NCI-H446 (cell line): ENCODE measurements around the gene PPP6R3.

Experiments used
- DNase-seq, 2 experiments: peaks; one replicate each; lab custom pipeline; 2025; lab: John Stamatoyannopoulos, UW

Gene PPP6R3

GRCh38 chr11:68651985-68652682 is 191.6 kb downstream of the PPP6R3 start:
- no peak for DNase-seq

DNA sequence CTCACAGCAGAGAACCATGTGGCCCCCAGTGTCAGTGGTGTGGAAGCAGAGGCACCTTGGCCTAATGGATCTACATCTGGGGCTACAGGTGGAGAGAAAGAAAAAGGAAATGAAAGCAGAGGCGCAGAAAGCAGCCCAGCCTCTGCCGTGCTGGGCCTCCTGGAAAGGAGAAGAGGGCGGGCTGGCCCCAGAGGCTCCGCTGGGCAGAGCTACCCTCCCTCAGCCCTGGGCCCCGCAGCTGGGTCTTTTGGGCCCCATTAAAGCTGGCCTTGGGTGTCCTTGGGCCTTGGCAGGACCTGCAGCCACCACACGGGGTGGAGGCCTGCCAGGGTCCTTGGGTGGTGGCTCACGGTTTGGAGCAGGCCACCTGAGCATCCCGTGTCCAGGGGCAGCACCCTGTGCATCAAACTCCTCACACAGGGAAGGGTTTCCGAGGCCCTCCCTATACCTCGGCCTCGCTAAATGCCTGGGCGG is 192.2 kb downstream of the PPP6R3 start:
- DNase-seq: no peak

- no peak for DNase-seq
Observed at GRCh38 chr11:68653486-68654430, 193.2 kb downstream of the PPP6R3 start.

- DNase-seq: no peak
Observed at GRCh38 chr11:68654978-68655377, 194.4 kb downstream of the PPP6R3 start.

DNA sequence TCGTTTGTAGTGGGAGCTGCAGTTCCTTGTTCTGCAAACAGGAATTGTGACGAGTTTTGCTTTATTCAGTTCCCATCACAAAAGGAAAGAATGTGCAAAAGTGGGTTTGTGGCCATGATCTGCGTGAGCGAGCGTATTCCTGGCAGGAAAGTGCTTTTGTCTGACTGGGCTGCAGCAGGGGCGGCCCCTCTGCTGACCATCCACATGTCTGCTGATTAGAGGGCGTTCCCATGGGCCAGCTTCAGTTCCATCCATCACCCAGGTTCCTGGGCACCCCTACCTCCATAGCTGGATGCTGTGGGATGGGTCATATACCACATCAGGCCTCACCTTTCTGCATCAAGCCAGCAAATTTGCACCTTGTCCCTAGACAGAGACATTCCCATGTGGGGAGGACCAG is 194.9 kb downstream of the PPP6R3 start:
- DNase-seq: no peak

DNA sequence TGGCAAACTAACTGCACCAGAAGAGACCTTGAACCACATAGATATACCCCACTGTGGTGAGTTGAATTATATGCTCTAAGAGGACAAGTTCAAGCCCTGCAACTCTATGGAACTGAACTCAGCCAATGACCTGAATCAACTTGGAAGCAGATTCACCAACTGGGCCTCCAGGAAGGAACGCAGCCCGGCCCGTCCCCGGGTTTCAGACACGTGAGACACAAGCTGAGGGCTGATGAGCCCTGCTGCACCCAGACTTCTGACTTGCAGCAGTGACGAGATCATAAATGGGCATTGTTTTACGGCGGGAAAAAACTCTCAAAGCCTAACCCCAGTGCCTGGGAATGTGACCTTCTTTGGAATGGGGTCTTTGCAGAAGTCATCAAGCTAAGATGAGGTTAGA is 195.3 kb downstream of the PPP6R3 start:
- DNase-seq: no peak

DNA sequence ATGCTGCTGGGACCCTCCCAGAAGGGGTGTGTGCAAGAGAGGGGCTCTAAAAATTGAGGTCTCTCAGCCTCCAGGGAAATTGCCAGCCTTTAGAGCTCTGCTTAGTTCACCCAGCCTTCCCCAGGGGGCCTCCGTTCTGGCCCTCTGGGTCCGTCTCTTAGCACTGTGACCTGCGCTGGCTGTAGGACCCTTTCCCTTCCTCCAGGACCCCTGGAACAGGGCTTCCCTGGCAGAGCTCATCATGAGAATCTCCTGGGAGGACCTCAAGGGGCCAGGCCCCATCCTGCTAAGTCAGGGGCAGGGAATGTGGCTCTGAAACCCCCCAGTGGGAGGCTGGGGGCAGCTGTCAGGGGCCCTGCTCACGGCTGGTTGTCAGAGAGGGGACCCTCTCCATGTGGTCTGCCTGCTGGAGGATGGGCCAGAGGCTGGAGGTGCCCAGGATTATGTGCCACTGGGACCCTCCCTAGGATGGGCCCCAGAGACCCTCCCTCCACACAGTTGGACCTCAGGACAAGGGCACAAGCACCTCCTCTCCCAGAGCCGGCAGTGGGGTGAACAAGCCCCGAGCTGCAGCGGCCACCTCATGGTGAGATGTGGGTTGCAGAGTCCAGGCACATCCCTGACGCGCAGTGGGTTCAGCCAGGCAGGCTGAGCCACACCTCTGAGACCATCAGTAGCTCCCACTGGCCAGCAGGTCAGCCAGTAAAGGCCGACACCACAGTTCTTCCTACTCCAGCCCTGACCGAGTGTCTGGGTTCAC is 196.6 kb downstream of the PPP6R3 start:
- no peak for DNase-seq

GRCh38 chr11:68658097-68658496 is 197.5 kb downstream of the PPP6R3 start:
- no peak for DNase-seq

- DNase-seq: no peak
Observed at GRCh38 chr11:68658661-68659060, 198.1 kb downstream of the PPP6R3 start.

DNA sequence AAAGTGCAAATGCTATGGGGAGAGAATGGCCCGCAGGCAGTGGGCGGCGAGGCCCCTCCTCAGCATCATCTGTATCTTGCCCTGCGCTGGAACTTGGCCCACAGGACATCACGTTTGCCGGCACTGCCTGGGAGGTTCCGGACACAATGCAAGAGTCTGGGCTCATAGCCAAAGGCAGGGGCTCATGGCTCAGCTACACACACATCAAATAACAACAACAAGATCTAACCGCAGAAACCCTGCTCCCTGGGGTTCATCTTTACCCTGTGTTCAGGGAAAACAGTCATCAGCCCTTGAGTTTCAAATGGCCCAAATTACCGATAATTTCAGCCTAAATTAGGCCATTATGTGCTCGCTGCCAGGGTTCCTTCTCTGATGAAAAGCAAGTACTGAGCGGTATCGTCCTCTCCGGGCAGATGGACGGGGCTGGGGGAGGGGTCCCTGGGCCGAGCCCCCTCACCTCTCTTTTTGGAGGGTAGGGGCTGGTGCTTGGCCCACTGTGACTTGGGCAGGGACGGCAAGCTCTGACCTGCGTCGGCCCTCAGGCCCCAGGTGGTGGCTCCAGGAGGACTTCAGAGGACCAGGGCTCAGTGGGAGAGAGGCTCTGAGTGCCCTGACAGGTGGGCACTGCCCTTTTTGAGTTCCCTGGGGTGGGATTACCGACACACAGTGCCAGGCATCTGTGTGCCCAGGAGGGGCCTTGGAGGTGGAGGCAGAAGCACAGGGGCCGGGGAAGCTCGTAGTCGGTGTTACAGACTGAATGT is 198.8 kb downstream of the PPP6R3 start:
- peak in 1 of 2 experiments; percentile 76 for DNase-seq

- DNase-seq: no peak
Observed at GRCh38 chr11:68660066-68660810, 199.7 kb downstream of the PPP6R3 start.

DNA sequence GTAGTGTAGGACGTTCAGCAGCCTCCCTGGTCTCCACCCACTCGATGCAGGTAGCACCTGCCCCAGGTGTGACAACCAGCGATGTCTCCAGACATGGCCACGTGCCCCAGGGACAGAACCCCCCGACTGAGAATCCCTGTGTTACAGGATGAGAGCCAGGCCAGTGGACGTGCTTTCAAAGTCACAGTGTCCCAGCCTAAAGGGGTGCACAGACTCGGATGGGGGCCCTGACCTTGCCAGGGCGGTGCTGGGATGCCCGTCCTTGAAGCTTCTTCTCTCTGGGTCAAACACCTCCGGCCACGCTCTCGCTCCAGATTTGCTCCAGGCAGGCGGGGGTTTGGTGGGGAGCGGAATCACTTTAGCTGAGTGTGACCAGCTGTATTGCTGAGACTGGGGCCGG is 200.5 kb downstream of the PPP6R3 start:
- no peak for DNase-seq

DNA sequence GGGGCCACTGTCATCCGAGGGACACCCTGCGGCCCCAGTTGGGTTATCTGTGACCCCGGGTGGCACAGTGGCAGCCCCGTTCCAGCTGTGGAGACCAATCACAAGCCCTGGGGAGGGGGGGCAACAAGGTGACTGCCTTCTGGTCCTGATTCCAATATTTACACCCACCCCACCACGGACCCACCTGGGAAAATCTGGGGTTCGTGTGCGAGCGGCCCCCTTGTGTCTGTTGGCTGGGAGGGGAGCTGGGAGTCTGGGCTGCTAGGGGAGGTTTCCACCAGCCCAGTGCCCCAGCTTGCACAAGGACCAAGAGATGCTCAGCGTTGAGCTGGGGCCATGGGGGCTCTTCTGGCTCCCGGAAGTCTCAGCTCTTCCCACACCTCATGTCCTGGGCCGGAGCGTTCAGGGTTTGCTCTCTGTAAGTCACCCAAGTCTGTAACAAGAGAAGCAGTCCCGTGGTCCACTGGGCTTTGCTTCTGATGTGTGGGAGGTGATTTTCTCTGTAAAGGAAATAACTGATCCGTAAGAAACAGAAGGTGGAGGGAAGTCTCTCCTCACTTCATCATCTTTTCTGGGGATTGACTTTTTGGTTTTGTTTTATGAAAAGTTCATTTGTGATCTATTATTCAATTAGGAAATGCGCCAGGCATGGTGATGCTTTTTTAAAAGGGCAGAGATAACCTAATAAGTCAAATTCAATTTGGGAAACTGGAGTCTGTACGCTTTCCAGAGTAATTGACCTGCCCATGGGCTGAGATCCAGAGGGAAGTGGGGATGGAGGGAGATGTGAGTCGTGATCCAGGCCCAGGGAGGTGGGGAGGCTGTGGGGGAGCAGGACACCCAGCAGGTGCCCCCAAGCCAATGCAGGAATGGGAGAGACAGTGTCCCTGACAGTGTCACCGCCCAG is 201.4 kb downstream of the PPP6R3 start:
- no peak for DNase-seq

GRCh38 chr11:68663482-68664010 is 203.0 kb downstream of the PPP6R3 start:
- no peak for DNase-seq

DNA sequence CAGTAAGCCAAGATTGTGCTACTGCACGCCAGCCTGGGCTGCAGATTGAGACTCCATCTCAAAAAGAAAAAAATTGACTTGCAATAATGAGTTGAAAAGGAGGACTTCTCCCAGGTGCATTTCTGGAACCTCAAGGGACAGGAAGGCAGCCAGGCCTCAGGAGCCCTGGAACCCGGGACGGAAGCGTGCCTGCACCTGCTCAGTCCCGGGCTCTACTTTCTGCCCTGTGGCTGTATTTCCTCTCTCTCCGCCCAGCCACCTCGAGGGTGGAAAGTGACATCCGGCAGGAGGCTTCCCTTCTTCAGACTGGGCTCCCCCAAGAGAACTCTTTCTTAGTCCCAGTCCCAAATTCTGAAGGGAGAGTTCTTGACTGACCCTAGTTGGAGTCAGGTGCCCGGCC is 203.6 kb downstream of the PPP6R3 start:
- no peak for DNase-seq

- DNase-seq: no peak
Observed at GRCh38 chr11:68664906-68665305, 204.4 kb downstream of the PPP6R3 start.
